AG08396 (cell line): ENCODE measurements around the gene OR6P1.

Experiments used
- DNase-seq: peaks from one replicate; pipeline ENCODE4 v3.0.0; 2012; ENCODE audit warnings: low spot score, mixed read lengths

Gene OR6P1

GRCh38 chr1:158570480-158570879 lies at the start of gene OR6P1:
Gene OR6P1, minus strand, starts transcription at chr1:158570580. Its CDS starts 6,976 bp downstream, at chr1:158563604.
- DNase-seq = no peak

- no peak for DNase-seq
These were observed 43.4 kb upstream of the OR6P1 start for GRCh38 chr1:158613764-158614163.

GRCh38 chr1:158611916-158612315 lies 41.5 kb upstream of the OR6P1 start:
- no peak for DNase-seq

GRCh38 chr1:158607296-158607695 lies 36.9 kb upstream of the OR6P1 start:
- no peak for DNase-seq

GRCh38 chr1:158604968-158605367 lies 34.6 kb upstream of the OR6P1 start, which contains the start of gene OR10Z1:
Gene OR10Z1, plus strand, starts transcription at chr1:158605268. Its CDS starts 1,171 bp downstream, at chr1:158606439.
- no peak for DNase-seq

- no peak for DNase-seq
These were observed 30.4 kb upstream of the OR6P1 start for GRCh38 chr1:158600735-158601134.

GRCh38 chr1:158586942-158587341 lies 16.6 kb upstream of the OR6P1 start:
- no peak for DNase-seq

GRCh38 chr1:158583962-158584361 lies 13.6 kb upstream of the OR6P1 start:
- DNase-seq = no peak

- DNase-seq = no peak
These were observed 9.4 kb upstream of the OR6P1 start, which contains the start of gene OR10X1 for GRCh38 chr1:158579733-158580132. Gene OR10X1, minus strand, starts transcription at chr1:158579899. Its CDS starts 0 bp downstream, at chr1:158579899.

- DNase-seq = no peak
These were observed 7.2 kb upstream of the OR6P1 start for GRCh38 chr1:158577561-158577960.

GRCh38 chr1:158572226-158572625 lies 1.8 kb upstream of the OR6P1 start:
- no peak for DNase-seq

- no peak for DNase-seq
These were observed 5.8 kb downstream of the OR6P1 start for GRCh38 chr1:158564608-158565007.

- no peak for DNase-seq
These were observed 6.5 kb downstream of the OR6P1 start for GRCh38 chr1:158563853-158564252.

GRCh38 chr1:158559696-158560095 lies 10.7 kb downstream of the OR6P1 start:
- DNase-seq = no peak

- DNase-seq = no peak
These were observed 16.0 kb downstream of the OR6P1 start, which contains the start of gene OR6Y1 for GRCh38 chr1:158554352-158554751. Gene OR6Y1, minus strand, starts transcription at chr1:158554405. Its CDS starts 6,300 bp downstream, at chr1:158548105.

- no peak for DNase-seq
These were observed 18.1 kb downstream of the OR6P1 start for GRCh38 chr1:158552296-158552695.

- no peak for DNase-seq
These were observed 22.8 kb downstream of the OR6P1 start for GRCh38 chr1:158547533-158547932.

GRCh38 chr1:158537609-158538008 lies 32.8 kb downstream of the OR6P1 start:
- no peak for DNase-seq

- DNase-seq = no peak
These were observed 35.9 kb downstream of the OR6P1 start for GRCh38 chr1:158534496-158534895.

GRCh38 chr1:158527190-158527815 lies 43.1 kb downstream of the OR6P1 start:
- DNase-seq = no peak

- no peak for DNase-seq
These were observed 48.7 kb downstream of the OR6P1 start for GRCh38 chr1:158521666-158522058.

GRCh38 chr1:158520955-158521665 lies 49.3 kb downstream of the OR6P1 start:
- DNase-seq = no peak

GRCh38 chr1:158520021-158520420 lies 50.4 kb downstream of the OR6P1 start:
- DNase-seq = no peak
